ENCODE measurements around the gene CC2D2A.
"Not testable (repeated sequence)": the region's sequence is repeated elsewhere in the genome, so short reads cannot be mapped to it uniquely, and the experiment has no call there.

CC2D2A gene

GRCh38 chr4:15470128-15470475, 420 bp downstream of the CC2D2A start:
- no peak for FAIRE-seq

GRCh38 chr4:15476396-15476795, 6.7 kb downstream of the CC2D2A start:
- FAIRE-seq, result no peak

DNA sequence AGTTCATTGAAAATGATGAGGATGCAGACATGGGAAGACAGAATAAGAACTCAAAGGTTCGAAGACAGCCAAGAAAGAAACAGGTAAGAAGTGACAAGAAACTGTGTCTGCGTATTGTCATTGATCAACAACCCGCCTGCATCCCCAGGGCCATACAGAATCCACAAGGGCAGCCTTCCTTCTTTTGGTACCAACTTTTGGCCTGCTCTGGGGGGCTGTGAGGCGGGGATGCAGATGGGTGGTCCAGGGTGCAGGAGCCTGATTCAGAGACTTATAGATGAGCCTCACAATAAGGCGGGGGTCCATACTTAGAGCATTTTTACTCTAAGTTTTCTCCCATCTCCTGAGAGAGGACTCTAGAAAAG, 9.0 kb downstream of the CC2D2A start:
- no peak for FAIRE-seq

GRCh38 chr4:15479089-15479912, 9.6 kb downstream of the CC2D2A start:
- peak; percentile 94 for FAIRE-seq

GRCh38 chr4:15479913-15480185, 10.2 kb downstream of the CC2D2A start:
- no peak for FAIRE-seq

- FAIRE-seq, result no peak
Observed at GRCh38 chr4:15481961-15482745, 12.5 kb downstream of the CC2D2A start.

GRCh38 chr4:15482842-15483241, 13.2 kb downstream of the CC2D2A start:
- no peak for FAIRE-seq

GRCh38 chr4:15488136-15488535, 18.5 kb downstream of the CC2D2A start:
- no peak for FAIRE-seq

DNA sequence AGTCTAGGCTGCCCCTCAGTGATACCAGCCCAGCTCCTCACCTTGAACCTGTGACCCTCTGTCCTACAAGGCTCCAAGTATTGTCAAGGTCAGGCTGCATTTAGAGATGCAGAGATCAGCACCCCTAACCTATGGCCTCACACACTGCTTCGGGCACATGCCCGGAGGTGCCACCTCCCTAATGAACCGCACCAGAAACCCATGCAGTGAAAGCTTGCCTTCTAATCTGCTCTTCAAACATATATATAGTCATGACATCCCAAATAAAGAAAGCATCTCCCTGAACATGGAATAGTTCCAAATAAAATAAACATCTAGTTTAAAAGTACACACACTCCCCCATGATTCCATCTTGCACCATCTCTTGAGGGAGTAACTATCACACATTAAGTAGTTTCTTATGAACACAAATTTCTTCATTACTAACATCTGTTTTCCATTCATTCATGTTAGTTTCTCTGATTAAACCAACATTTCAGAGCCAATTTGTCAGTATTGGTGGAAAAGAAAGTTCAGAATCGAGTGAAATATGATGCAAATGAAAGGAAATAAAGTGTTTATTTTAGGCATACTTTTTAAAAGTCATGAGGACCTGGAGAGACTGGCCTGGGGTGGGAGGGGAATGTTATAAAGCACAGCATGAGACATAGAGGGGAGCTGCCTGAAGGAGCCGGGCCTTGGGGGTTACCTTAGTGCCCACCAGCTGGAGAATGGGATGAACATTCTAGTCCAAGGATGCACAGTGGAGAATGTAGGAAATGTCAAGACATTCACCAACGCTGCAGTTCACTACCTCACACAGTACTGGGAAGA, 19.2 kb downstream of the CC2D2A start:
- no peak for FAIRE-seq

DNA sequence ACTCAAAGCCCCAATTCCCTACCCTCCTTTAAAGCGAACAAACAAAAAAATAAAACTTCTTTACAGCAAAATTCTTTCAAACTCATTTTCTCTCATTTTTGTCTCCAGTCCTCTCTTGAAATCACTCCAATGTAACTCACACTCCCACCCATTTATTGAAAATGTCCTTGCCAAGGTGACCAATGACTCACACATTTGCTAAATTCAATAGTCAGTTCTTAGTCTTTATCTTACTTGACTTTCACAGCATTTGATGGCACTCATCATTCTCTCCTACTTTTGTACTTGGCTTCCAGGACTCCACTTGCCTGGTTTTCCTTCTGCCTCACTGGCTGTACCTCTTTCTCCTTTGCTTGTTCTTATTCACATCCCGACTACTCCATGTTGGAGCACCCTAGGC, 19.9 kb downstream of the CC2D2A start:
- no peak for FAIRE-seq

DNA sequence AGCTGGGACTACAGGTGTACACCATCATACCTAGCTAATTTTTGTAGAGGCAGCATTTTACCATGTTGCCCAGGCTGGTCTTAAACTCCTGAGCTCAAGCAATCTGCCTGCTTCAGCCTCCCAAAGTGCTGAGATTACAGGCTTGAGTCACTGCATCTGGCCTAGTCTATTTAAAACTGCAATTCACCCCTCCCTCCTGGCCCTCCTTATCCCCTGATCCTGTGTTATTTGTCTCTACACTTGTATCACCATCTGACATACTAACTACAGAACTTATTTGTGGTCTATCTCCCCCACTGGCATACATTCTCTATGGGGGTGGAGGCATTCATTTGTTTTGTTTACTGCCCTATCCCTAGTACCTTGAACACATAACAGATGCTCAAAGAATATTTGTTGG, 23.7 kb downstream of the CC2D2A start:
- FAIRE-seq, result no peak

- no peak for FAIRE-seq
Observed at GRCh38 chr4:15495621-15496020, 25.9 kb downstream of the CC2D2A start.

- FAIRE-seq, result no peak
Observed at GRCh38 chr4:15498356-15498755, 28.7 kb downstream of the CC2D2A start.

DNA sequence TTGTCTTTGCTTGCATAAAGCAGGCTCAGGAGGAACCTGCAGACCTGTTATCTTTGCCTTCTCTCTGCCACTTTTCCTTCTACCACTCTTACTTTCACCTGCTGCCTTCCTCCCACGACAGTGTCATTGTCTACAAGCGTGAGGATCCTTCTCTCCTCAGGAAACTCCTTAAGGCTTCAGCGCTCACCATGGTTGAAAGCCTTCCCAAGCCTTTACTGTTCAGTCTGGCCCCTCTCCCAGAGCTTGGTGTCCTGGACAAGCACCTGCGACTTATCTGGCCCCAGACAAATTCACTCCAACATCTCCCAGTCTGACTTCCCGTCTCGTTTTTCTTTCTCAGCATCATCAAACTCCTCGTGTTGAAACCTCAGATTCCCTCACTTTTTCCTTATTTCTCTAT, 31.0 kb downstream of the CC2D2A start:
- no peak for FAIRE-seq

DNA sequence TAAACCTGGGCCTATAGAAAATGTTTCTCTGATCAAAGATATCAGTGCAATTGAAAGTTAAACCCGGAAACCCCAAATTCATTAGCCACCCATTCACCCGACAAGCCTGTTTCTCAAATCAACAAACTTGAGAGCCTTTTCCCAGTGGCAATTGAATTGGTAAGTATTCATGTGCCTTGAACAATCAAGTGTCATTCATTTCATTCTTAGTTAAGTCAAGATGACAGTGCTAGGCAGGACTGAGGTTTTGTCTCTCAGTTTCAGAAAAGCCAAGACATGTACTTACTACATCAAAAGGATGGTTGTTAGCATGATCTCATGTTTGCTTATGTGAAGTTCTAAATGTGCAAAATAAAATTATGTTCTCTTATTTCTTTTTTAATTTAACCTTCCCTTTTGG, 32.3 kb downstream of the CC2D2A start:
- FAIRE-seq, result peak; percentile 35

DNA sequence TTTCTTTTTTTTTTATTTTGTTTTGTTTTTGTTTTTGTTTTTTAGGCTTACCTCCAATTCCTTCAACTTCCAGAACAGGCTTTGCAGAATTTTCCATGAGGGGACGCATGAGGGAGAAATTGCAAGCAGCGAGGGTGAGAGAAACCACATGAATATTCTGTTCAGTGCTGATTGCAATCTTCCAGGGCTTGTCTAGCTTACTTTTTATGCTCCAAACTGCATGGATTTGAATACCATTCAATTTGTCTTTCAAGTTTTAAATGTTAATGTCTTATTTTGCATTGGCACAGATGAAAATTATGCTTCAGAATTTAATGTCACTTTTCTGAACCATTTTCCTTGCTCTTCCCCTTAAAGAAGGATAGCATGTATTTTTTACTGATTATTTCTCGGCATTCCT, 32.7 kb downstream of the CC2D2A start:
- no peak for FAIRE-seq

DNA sequence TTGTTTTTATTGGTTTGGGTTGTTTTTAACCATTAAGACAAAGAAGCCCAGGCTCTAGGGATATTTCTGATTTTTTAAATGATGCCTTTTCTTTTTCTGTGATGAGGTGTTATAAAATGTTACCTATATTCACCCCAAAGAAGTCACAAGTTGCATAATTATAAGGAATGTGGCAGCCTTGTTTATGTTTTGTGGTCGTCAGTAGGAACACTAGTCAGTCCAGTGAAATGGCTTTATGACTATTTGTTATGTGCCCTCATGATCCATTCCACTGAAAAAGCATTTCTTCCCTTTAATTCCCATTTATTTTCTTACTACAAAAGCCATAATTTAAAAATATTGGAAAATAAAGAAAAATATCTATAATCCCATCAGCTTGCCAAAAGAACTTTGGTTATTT, 34.4 kb downstream of the CC2D2A start:
- FAIRE-seq, result no peak

DNA sequence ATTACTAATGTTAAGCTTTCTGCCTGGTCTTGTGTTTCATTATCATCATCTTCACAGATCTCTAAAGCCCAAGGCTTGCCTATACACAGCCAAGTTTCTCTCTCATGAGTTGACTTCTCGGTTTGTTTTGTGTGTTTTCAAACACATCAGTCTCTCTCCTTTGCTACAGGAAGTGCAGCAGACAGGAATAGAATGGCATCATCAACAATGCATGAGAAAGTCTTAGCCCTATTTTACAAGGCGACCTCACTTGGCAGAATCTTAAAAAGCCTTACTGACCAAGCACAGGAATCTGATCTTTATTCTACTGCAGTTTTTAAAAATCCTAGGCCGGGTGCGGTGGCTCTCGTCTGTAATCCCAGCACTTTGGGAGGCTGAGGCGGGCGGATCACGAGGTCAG, 36.8 kb downstream of the CC2D2A start:
- no peak for FAIRE-seq

DNA sequence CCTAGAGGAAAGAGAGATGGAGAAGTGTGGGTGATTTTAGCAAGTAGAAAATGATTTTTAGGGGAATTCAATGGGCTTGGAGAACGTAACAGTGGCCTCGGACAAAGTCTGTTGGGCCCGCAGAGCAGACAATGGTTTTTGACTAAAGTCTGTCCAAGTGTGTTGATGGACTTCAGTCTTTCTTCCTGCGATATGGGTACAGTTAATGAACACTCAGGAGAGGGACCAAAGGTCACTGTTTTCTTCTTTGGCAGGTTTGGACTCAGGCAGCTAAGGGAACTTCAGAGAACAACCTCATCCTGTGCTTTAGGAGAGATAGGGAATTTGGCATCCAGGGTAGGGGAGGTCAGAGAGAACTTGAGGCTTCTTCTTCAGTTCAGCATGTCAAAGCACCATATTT, 38.0 kb downstream of the CC2D2A start:
- no peak for FAIRE-seq

GRCh38 chr4:15510961-15511360, 41.3 kb downstream of the CC2D2A start:
- no peak for FAIRE-seq

DNA sequence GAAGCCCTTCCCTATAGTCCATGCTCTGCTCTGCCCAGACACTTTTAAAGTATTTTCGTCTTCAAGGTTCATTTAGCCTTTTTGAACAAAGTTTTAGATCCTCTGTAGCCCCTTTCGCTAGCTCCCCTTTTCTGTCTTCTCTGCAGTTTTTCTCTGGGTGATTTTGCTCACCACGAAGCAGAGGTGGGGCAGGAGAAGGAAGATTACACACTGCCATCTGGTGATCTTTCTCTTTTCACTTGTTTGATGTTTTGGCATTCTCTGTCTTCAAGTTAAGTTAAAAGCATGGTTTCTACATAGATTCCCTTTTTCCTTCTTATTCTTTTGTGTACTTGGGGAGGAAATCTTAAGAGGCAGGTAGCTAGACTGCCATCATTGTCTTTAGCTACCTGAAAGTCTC, 43.9 kb downstream of the CC2D2A start:
- FAIRE-seq, result no peak

DNA sequence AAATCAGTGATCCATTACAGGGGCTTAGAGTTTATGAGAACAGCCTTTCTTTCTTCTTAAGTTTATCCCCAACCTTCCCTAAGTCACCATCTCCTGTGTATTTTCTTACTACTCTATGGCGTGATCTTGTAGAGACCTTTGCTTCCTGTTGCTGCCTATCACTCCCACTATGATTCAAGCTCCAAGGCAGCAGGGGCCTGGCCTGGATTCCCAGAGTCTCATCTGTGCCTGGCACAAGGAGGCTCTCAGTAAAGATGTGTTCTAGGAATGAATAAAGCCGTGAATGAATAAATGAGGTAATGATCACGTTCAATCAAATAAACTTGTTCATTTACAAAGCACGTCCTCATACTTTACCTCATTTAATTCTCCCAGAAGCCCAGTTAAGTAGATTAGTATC, 45.4 kb downstream of the CC2D2A start:
- no peak for FAIRE-seq

DNA sequence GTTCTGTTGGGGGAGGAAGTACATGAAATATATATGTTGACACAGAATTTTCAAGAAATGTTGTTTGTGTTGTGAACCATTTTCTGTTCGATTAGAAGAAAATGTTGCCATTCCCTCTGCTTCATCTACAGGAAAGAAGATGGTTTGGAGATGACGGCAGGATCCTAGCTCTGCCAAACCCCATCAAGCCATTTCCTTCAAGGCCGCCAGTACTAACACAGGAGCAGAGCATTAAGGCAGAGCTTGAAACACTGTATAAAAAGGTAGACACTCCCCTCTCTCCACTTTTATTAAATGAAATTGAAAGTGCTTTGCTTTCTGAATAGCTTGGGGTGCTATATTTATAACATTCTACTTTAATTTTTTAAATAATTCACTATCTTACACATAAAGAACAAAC, 46.8 kb downstream of the CC2D2A start:
- no peak for FAIRE-seq

- FAIRE-seq, result not testable (repeated sequence)
Observed at GRCh38 chr4:15517681-15518080, 48.0 kb downstream of the CC2D2A start.
